GM23338 (cell line): ENCODE data around the gene RAMACL. TPM values are rescaled to one million over a fixed set of nuclear protein-coding genes. Genes with fewer than 3 reads are reported as not detected.

Experiments used
- ATAC-seq: fragments of 200-7000 bp; cut with Tn5 transposase; 3 replicates; pipeline ENCODE4 v1.9.1; 2020
- DNase-seq: peaks from one replicate; pipeline ENCODE4 v3.0.0-alpha.2; 2015; ENCODE audit warnings: low spot score
- H2AFZ ChIP-seq: fragments of 200-600 bp; sonication (generic); 2 replicates; pipeline ENCODE4 v1.8.0; 2016; ENCODE audit warnings: antibody characterized with exemption, mild to moderate bottlenecking, moderate library complexity
- H3F3A ChIP-seq: fragments of 200-600 bp; sonication (generic); replicated peaks from 2 replicates; pipeline ENCODE4 v1.8.0; 2017; ENCODE audit warnings: antibody characterized with exemption, mixed run types, low read depth
- H3K27ac ChIP-seq: fragments of 200-600 bp; sonication (generic); 2 replicates; pipeline ENCODE4 v1.6.1; 2016; ENCODE audit warnings: low read depth
- H3K27me3 ChIP-seq: fragments of 200-600 bp; sonication (generic); 2 replicates; pipeline ENCODE4 v1.8.0; 2016; ENCODE audit warnings: mild to moderate bottlenecking, mixed run types, moderate library complexity; ENCODE audit not compliant: insufficient read depth
- H3K36me3 ChIP-seq: fragments of 200-600 bp; sonication (generic); 2 replicates; pipeline ENCODE4 v1.8.0; 2016; ENCODE audit warnings: mild to moderate bottlenecking; ENCODE audit not compliant: insufficient read depth
- H3K4me1 ChIP-seq: fragments of 200-600 bp; sonication (generic); 2 replicates; pipeline ENCODE4 v1.8.0; 2016; ENCODE audit warnings: mild to moderate bottlenecking, moderate library complexity; ENCODE audit not compliant: insufficient read depth
- H3K4me2 ChIP-seq: fragments of 200-600 bp; sonication (generic); 2 replicates; pipeline ENCODE4 v1.7.1; 2017; ENCODE audit warnings: mixed run types
- H3K4me3 ChIP-seq: fragments of 200-600 bp; sonication (generic); 2 replicates; pipeline ENCODE4 v1.6.1; 2016; ENCODE audit warnings: mixed run types
- H3K79me2 ChIP-seq: fragments of 200-600 bp; sonication (generic); replicated peaks from 2 replicates; pipeline ENCODE4 v1.8.0; 2017; ENCODE audit warnings: mild to moderate bottlenecking; ENCODE audit not compliant: insufficient read depth
- H3K9me2 ChIP-seq: fragments of 200-600 bp; sonication (generic); 2 replicates; pipeline ENCODE4 v1.8.0; 2017; ENCODE audit not compliant: insufficient read depth
- H4K20me1 ChIP-seq: fragments of 200-600 bp; sonication (generic); replicated peaks from 2 replicates; pipeline ENCODE4 v1.8.0; 2017; ENCODE audit warnings: mild to moderate bottlenecking; ENCODE audit not compliant: insufficient read depth
- H3K27ac Mint-ChIP-seq: 2 replicates; pipeline ENCODE4 v1.8.0; 2020; ENCODE audit warnings: inconsistent platforms, mild to moderate bottlenecking, moderate library complexity, mixed read lengths
- H3K27me3 Mint-ChIP-seq: 3 replicates; pipeline ENCODE4 v1.8.0; 2022; ENCODE audit warnings: low read depth, mild to moderate bottlenecking, moderate library complexity, mixed read lengths, inconsistent platforms; ENCODE audit not compliant: insufficient read depth, poor library complexity
- H3K36me3 Mint-ChIP-seq: 3 replicates; pipeline ENCODE4 v1.8.0; 2021; ENCODE audit warnings: low read depth, mild to moderate bottlenecking, inconsistent platforms, moderate library complexity, mixed read lengths
- H3K4me1 Mint-ChIP-seq: 3 replicates; pipeline ENCODE4 v1.8.0; 2020; ENCODE audit warnings: mild to moderate bottlenecking, inconsistent platforms, mixed read lengths
- H3K4me3 Mint-ChIP-seq: 3 replicates; pipeline ENCODE4 v1.8.0; 2021; ENCODE audit warnings: moderate library complexity, mild to moderate bottlenecking, inconsistent platforms, mixed read lengths
- H3K9me3 Mint-ChIP-seq: 3 replicates; pipeline ENCODE4 v1.8.0; 2020; ENCODE audit warnings: moderate library complexity, mild to moderate bottlenecking, inconsistent platforms, mixed read lengths
- CTCF ChIP-seq, 2 experiments: fragments of 200-600 bp in 1 of 2; sonication (generic) in 1 of 2; conservative IDR thresholded peaks; 2 replicates each; pipeline versions ENCODE4 v1.5.1 to v1.6.1; 2016 to 2017; ENCODE audit warnings: antibody characterized with exemption in 2 of 2, low read depth in 2 of 2, mild to moderate bottlenecking in 2 of 2, moderate library complexity in 1 of 2
- ETS1 ChIP-seq: IDR thresholded peaks from 2 replicates; pipeline ENCODE4 v1.6.1; 2016; ENCODE audit warnings: antibody characterized with exemption
- EZH2 ChIP-seq: fragments of 200-600 bp; sonication (generic); IDR thresholded peaks from one replicate; pipeline ENCODE4 v1.8.0; 2017; ENCODE audit warnings: antibody characterized with exemption, mild to moderate bottlenecking, low read depth; ENCODE audit not compliant: unreplicated experiment
- JUNB ChIP-seq: IDR thresholded peaks from one replicate; pipeline ENCODE4 v1.6.1; 2016; ENCODE audit warnings: antibody characterized with exemption; ENCODE audit not compliant: unreplicated experiment
- NANOG ChIP-seq: IDR thresholded peaks from 2 replicates; pipeline ENCODE4 v1.6.1; 2016; ENCODE audit warnings: antibody characterized with exemption, borderline replicate concordance
- POLR2AphosphoS5 ChIP-seq: IDR thresholded peaks from 2 replicates; pipeline ENCODE4 v1.6.1; 2016; ENCODE audit warnings: antibody characterized with exemption, low read depth
- STAT1 ChIP-seq: IDR thresholded peaks from one replicate; pipeline ENCODE4 v1.6.1; 2016; ENCODE audit warnings: antibody characterized with exemption; ENCODE audit not compliant: unreplicated experiment
- ZNF114 ChIP-seq: fragments of 250-450 bp; sonication (Bioruptor Pico); IDR thresholded peaks from 2 replicates; pipeline ENCODE4 v1.5.0; 2020; ENCODE audit warnings: mild to moderate bottlenecking, moderate library complexity
- ZNF331 ChIP-seq: fragments of 250-450 bp; sonication (Bioruptor Pico); IDR thresholded peaks from 2 replicates; pipeline ENCODE4 v1.5.0; 2020; ENCODE audit warnings: low read depth, mild to moderate bottlenecking, moderate library complexity
- ZNF462 ChIP-seq: fragments of 250-450 bp; sonication (Bioruptor Pico); IDR thresholded peaks from 2 replicates; pipeline ENCODE4 v1.5.0; 2020; ENCODE audit warnings: mild to moderate bottlenecking, moderate library complexity
- long read RNA-seq: library from polyadenylated mRNA; unstranded; transcript quantifications from one replicate; pipeline ENCODE4 v2.0.0, GENCODE V29; 2020; ENCODE audit not compliant: unreplicated experiment
- polyA plus RNA-seq: library from polyadenylated mRNA; unstranded; fragments of >200 nt; fragmentation: Nextera tagmentation; extraction: Ambion mirVana; gene quantifications from 2 replicates; pipeline ENCODE4 v1.2.1, GENCODE V29; 2016
- total RNA-seq: library from RNA; depleted of rRNA; stranded (reverse); fragments of >200 nt; shearing (Covaris generic); gene quantifications from 2 replicates; pipeline ENCODE4 v1.2.3, GENCODE V29; 2014; rRNA removed

Gene RAMACL
- total RNA-seq (4.0 and 4.2 TPM in 2 replicates), polyA plus RNA-seq (0.61 and 0.68 TPM in 2 replicates)
- long read RNA-seq = 0 reads

- Histone ChIP-seq H3K27me3 (no peaks in the 10 kb centered on the region), H3K9me2 (0 out of 2 replicates have a peak, but pooled peaks cover 6% of the 10 kb centered on the region), H3K27ac (no peak within 1 kb of the TSS), H3K79me2 (peaks cover 66% of the 10 kb centered on the region), H4K20me1 (peaks cover 33% of the 10 kb centered on the region), H3K4me2 (no peak within 1 kb of the TSS), H3K36me3 (no peaks in the 10 kb centered on the region), H3K4me3 (no peak within 1 kb of the TSS), H3F3A (no peaks in the 10 kb centered on the region), H2AFZ (no peak within 1 kb of the TSS), H3K4me1 (peaks cover 22% of the 10 kb centered on the region)
- peak; percentile 79 for DNase-seq
- H3K4me3 Mint-ChIP-seq = no peak within 1 kb of the TSS
- TF ChIP-seq ZNF331 = no peak
- 0 out of 2 replicates have a peak, but pooled peaks have one; percentile 46 for TF ChIP-seq ETS1
- TF ChIP-seq POLR2AphosphoS5 = no peak
- TF ChIP-seq JUNB = no peak
- no peak for TF ChIP-seq ZNF114 (CRISPR knock-in tag)
- no peak for TF ChIP-seq STAT1
- TF ChIP-seq CTCF (conservative IDR thresholded peaks at IDR 0.05; ENCODE audit: low read depth in 2 of 2) = no peak
- no peak within 1 kb of the TSS for H3K27ac Mint-ChIP-seq
- H3K36me3 Mint-ChIP-seq = no peaks in the 10 kb centered on the region
- H3K27me3 Mint-ChIP-seq = peaks cover 11% of the 10 kb centered on the region
- peak; percentile 97 for ATAC-seq
- H3K4me1 Mint-ChIP-seq = peaks cover 62% of the 10 kb centered on the region
- no peaks in the 10 kb centered on the region for H3K9me3 Mint-ChIP-seq
Measured at GRCh38 chr6:166586424-166587156, at the start of gene RAMACL. RAMACL (minus strand) TSS chr6:166586678; CDS start chr6:166586477, 201 bp downstream.

- Mint-ChIP-seq H3K4me3 (no peak overlapping the region), H3K4me1 (peaks cover 37% of the 10 kb centered on the region), H3K27ac (no peak overlapping the region), H3K36me3 (no peaks in the 10 kb centered on the region), H3K9me3 (peaks cover 2% of the 10 kb centered on the region; the same call in 1 of the 3 replicates), H3K27me3 (peaks cover 14% of the 10 kb centered on the region)
- Histone ChIP-seq H3F3A (no peaks in the 10 kb centered on the region), H3K4me2 (no peak overlapping the region), H3K4me3 (no peak overlapping the region), H3K9me2 (no peaks in the 10 kb centered on the region), H3K79me2 (no peaks in the 10 kb centered on the region), H2AFZ (no peak overlapping the region), H3K27me3 (0 out of 2 replicates have a peak, but pooled peaks cover 2% of the 10 kb centered on the region), H3K36me3 (no peaks in the 10 kb centered on the region), H3K4me1 (peaks cover 13% of the 10 kb centered on the region; the same call in 1 of the 2 replicates), H3K27ac (no peak overlapping the region), H4K20me1 (no peaks in the 10 kb centered on the region)
- no peak for DNase-seq
- ATAC-seq = peak; percentile 38
- TF ChIP-seq JUNB (no peak), EZH2 (no peak), ZNF462 (no peak), NANOG (no peak), STAT1 (no peak)
Measured at GRCh38 chr6:166635013-166635970, 48.8 kb upstream of the RAMACL start.
